ENCODE data around the gene SLX4. TPM values are rescaled to one million over a fixed set of nuclear protein-coding genes. Genes with fewer than 3 reads are reported as not detected.

SLX4 gene
- total and polyA plus RNA-seq, 8 donors = 0.76 to 19.7 (median 6.0) TPM

DNA sequence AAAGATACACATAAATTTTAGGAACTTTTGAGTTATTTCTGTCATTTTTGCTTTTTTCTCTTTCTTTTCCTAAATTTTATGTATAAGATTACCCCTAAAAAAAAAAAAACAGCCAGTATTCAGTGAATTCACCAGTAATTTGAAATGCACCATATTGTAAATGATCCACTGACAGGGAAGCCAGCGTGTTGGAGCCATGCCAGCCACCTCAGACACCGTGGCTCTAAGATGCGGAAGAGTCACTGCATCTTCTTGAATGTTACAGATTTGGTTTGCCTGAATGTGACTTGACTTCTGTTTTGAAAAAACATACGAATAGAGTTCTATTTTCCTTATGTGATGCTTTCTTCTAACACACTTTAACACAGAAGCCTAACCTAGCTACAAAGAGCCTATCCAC is 73.2 kb downstream of the SLX4 start:
- WGBS, 5 donors = 77 to 90% (median 87%) methylated on average over 4 of the region's 4 CpGs
- H3K4me1 ChIP-seq = peaks cover 0 to 17% (median 0%) of the 10 kb centered on the region in 4 donors
- no peak for DNase-seq
- no peaks in the 10 kb centered on the region for H3K9me3 ChIP-seq
- no peaks in the 10 kb centered on the region for H3K27me3 ChIP-seq
- TF ChIP-seq POLR2A (IDR thresholded peaks at IDR 0.05) = no peak
- no peak for TF ChIP-seq EP300 (IDR thresholded peaks at IDR 0.05)
- no peak for TF ChIP-seq POLR2AphosphoS5 (IDR thresholded peaks at IDR 0.05)
- TF ChIP-seq, protein P1, sequence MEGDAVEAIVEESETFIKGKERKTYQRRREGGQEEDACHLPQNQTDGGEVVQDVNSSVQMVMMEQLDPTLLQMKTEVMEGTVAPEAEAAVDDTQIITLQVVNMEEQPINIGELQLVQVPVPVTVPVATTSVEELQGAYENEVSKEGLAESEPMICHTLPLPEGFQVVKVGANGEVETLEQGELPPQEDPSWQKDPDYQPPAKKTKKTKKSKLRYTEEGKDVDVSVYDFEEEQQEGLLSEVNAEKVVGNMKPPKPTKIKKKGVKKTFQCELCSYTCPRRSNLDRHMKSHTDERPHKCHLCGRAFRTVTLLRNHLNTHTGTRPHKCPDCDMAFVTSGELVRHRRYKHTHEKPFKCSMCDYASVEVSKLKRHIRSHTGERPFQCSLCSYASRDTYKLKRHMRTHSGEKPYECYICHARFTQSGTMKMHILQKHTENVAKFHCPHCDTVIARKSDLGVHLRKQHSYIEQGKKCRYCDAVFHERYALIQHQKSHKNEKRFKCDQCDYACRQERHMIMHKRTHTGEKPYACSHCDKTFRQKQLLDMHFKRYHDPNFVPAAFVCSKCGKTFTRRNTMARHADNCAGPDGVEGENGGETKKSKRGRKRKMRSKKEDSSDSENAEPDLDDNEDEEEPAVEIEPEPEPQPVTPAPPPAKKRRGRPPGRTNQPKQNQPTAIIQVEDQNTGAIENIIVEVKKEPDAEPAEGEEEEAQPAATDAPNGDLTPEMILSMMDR (IDR thresholded peaks at IDR 0.05) = no peak
- H3K4me3 ChIP-seq = no peak overlapping the region
- intact Hi-C loops (cut with DNase I; ENCODE audit: low total_unique reads) = no loop called here
- H3K36me3 ChIP-seq = peaks cover 21 to 91% (median 83%) of the 10 kb centered on the region in 4 donors
- H3K27ac ChIP-seq = no peak overlapping the region

- no peaks in the 10 kb centered on the region for H3K27me3 ChIP-seq
- 66 to 76% (median 71%) methylated on average over 4 of the region's 4 CpGs for WGBS, 5 donors
- intact Hi-C loops (cut with DNase I; ENCODE audit: low total_unique reads) = no loop called here
- no peak overlapping the region for H3K4me3 ChIP-seq
- TF ChIP-seq POLR2A (IDR thresholded peaks at IDR 0.05) = no peak
- TF ChIP-seq EP300 (IDR thresholded peaks at IDR 0.05) = no peak
- TF ChIP-seq POLR2AphosphoS5 (IDR thresholded peaks at IDR 0.05) = no peak
- TF ChIP-seq, protein P1 (IDR thresholded peaks at IDR 0.05) = no peak
- peak overlapping the region in 1 of 5 donors; percentile 2 for H3K27ac ChIP-seq
- DNase-seq = no peak
- H3K9me3 ChIP-seq = no peaks in the 10 kb centered on the region
- peaks cover 27 to 95% (median 92%) of the 10 kb centered on the region in 4 donors for H3K36me3 ChIP-seq
- H3K4me1 ChIP-seq = peaks cover 0 to 17% (median 0%) of the 10 kb centered on the region in 4 donors
Measured at GRCh38 chr16:3536851-3537250, 74.6 kb downstream of the SLX4 start.

- peak in 1 of 2 donors; percentile 60 for DNase-seq
- TF ChIP-seq EP300 (IDR thresholded peaks at IDR 0.05) = no peak
- TF ChIP-seq POLR2AphosphoS5 (IDR thresholded peaks at IDR 0.05) = no peak
- TF ChIP-seq POLR2A (IDR thresholded peaks at IDR 0.05) = no peak
- TF ChIP-seq, protein P1 (IDR thresholded peaks at IDR 0.05) = no peak
- H3K4me3 ChIP-seq = no peak overlapping the region
- 54 to 78% (median 68%) methylated on average over 3 of the region's 3 CpGs for WGBS, 5 donors
- no peaks in the 10 kb centered on the region for H3K9me3 ChIP-seq
- peaks cover 0 to 17% (median 0%) of the 10 kb centered on the region in 4 donors for H3K4me1 ChIP-seq
- H3K36me3 ChIP-seq = peaks cover 24 to 95% (median 92%) of the 10 kb centered on the region in 4 donors
- intact Hi-C loops (cut with DNase I; ENCODE audit: low total_unique reads) = no loop called here
- H3K27me3 ChIP-seq = no peaks in the 10 kb centered on the region
- H3K27ac ChIP-seq = no peak overlapping the region
Measured at GRCh38 chr16:3536271-3536731, 75.1 kb downstream of the SLX4 start.

- H3K27me3 ChIP-seq = no peaks in the 10 kb centered on the region
- intact Hi-C loops (cut with DNase I; ENCODE audit: low total_unique reads) = no loop called here
- TF ChIP-seq EP300 (IDR thresholded peaks at IDR 0.05) (no peak), POLR2A (IDR thresholded peaks at IDR 0.05) (no peak), POLR2AphosphoS5 (IDR thresholded peaks at IDR 0.05) (no peak)
- TF ChIP-seq, protein P1 (IDR thresholded peaks at IDR 0.05) = no peak
- no peak for DNase-seq
- no peak overlapping the region for H3K4me3 ChIP-seq
- H3K36me3 ChIP-seq = peaks cover 27 to 89% (median 86%) of the 10 kb centered on the region in 4 donors
- peaks cover 0 to 17% (median 0%) of the 10 kb centered on the region in 4 donors for H3K4me1 ChIP-seq
- no peak overlapping the region for H3K27ac ChIP-seq
- WGBS, 5 donors = 94 to 98% (median 97%) methylated on average over 10 of the region's 10 CpGs
- H3K9me3 ChIP-seq = no peaks in the 10 kb centered on the region
Measured at GRCh38 chr16:3534126-3534525, 77.3 kb downstream of the SLX4 start.

All from stomach (tissue), 9 donors.